SK-N-SH (cell line): ENCODE data around the gene PRR35. TPM values are rescaled to one million over a fixed set of nuclear protein-coding genes. Genes with fewer than 3 reads are reported as not detected.
A peak's percentile ranks its signal among the peaks of the same experiment; 100 is the strongest.

Source experiments
- CTCF ChIA-PET: fragments of 300-600, 350-600 bp; formaldehyde crosslinking; extraction: SDS; loops from one replicate; lab custom pipeline; 2021; lab: Yijun Ruan, JAX
- POLR2A ChIA-PET: fragments of 350-600 bp; sonication (Branson Sonifier 250); formaldehyde crosslinking; extraction: SDS; loops from one replicate; lab custom pipeline; 2020; ENCODE audit warnings: antibody characterized with exemption, inconsistent platforms; lab: Yijun Ruan, JAX
- DNase-seq: peaks from one replicate; pipeline ENCODE4 v3.0.0; 2012
- H2AFZ ChIP-seq: fragments of 200-600 bp; sonication (generic); 2 replicates; pipeline ENCODE4 v1.8.1; 2016; ENCODE audit warnings: antibody characterized with exemption, mild to moderate bottlenecking, low read depth
- H3F3A ChIP-seq: fragments of 200-600 bp; sonication (generic); replicated peaks from 2 replicates; pipeline ENCODE3; 2016; ENCODE audit warnings: antibody characterized with exemption, mild to moderate bottlenecking; ENCODE audit not compliant: insufficient read depth
- H3K27ac ChIP-seq, 2 experiments: fragments of 200-500 bp in 1 of 2; fragments of 200-600 bp in 1 of 2; sonication (Bioruptor generic) in 1 of 2; sonication (generic), shearing (Covaris generic) in 1 of 2; 2 replicates each; pipeline versions ENCODE4 v1.5.1 to v1.6.1; 2014 to 2016; ENCODE audit warnings: low read depth in 2 of 2, inconsistent platforms in 1 of 2, low read length in 1 of 2, mild to moderate bottlenecking in 1 of 2, mixed read lengths in 1 of 2
- H3K27me3 ChIP-seq: fragments of 200-600 bp; sonication (generic), shearing (Covaris generic); 2 replicates; pipeline ENCODE4 v1.6.1; 2016; ENCODE audit warnings: mixed run types; ENCODE audit not compliant: insufficient read depth
- H3K36me3 ChIP-seq, 2 experiments: fragments of 200-500 bp in 1 of 2; fragments of 200-600 bp in 1 of 2; sonication (Bioruptor generic) in 1 of 2; sonication (generic) in 1 of 2; replicated peaks in 1 of 2; 2 replicates each; pipeline versions ENCODE3 to v1.5.1; 2014 to 2016; ENCODE audit warnings: low read length in 1 of 2, mild to moderate bottlenecking in 1 of 2; ENCODE audit not compliant: insufficient read depth in 2 of 2, control insufficient read depth in 1 of 2
- H3K4me1 ChIP-seq, 2 experiments: fragments of 200-500 bp in 1 of 2; fragments of 200-600 bp in 1 of 2; sonication (Bioruptor generic) in 1 of 2; sonication (generic), shearing (Covaris generic) in 1 of 2; 2 replicates each; pipeline versions ENCODE4 v1.5.1 to v1.6.1; 2014 to 2016; ENCODE audit warnings: low read depth in 1 of 2, low read length in 1 of 2, mixed run types in 1 of 2; ENCODE audit not compliant: insufficient read depth in 2 of 2, control insufficient read depth in 1 of 2
- H3K4me2 ChIP-seq: fragments of 200-600 bp; sonication (generic), shearing (Covaris generic); 2 replicates; pipeline ENCODE4 v1.6.1; 2017; ENCODE audit warnings: mixed run types
- H3K4me3 ChIP-seq, 2 experiments: fragments of 200-500 bp in 1 of 2; fragments of 200-600 bp in 1 of 2; sonication (Bioruptor generic) in 1 of 2; sonication (generic), shearing (Covaris generic) in 1 of 2; 2 replicates each; pipeline versions ENCODE4 v1.5.1 to v1.8.1; 2014 to 2016; ENCODE audit warnings: low read depth in 2 of 2, inconsistent platforms in 1 of 2, low read length in 1 of 2, mild to moderate bottlenecking in 1 of 2, mixed read lengths in 1 of 2, moderate library complexity in 1 of 2
- H3K79me2 ChIP-seq: fragments of 200-600 bp; sonication (generic); 2 replicates; pipeline ENCODE4 v1.8.1; 2017; ENCODE audit warnings: mild to moderate bottlenecking; ENCODE audit not compliant: insufficient read depth
- H3K9ac ChIP-seq: fragments of 200-600 bp; sonication (generic); 2 replicates; pipeline ENCODE4 v1.6.1; 2017; ENCODE audit warnings: mixed run types
- H3K9me2 ChIP-seq: fragments of 200-600 bp; sonication (generic); 2 replicates; pipeline ENCODE4 v1.6.1; 2017; ENCODE audit warnings: mixed run types
- H3K9me3 ChIP-seq: fragments of 200-600 bp; sonication (generic); 2 replicates; pipeline ENCODE4 v1.6.1; 2017; ENCODE audit warnings: mixed run types, mild to moderate bottlenecking, moderate library complexity
- H4K20me1 ChIP-seq: fragments of 200-600 bp; sonication (generic); 2 replicates; pipeline ENCODE4 v1.6.1; 2017; ENCODE audit warnings: mild to moderate bottlenecking, mixed run types; ENCODE audit not compliant: insufficient read depth
- CHD2 ChIP-seq: fragments of 150-350 bp; IDR thresholded peaks from 2 replicates; pipeline ENCODE4 v1.6.1; 2018; ENCODE audit warnings: low read length; ENCODE audit not compliant: partially characterized antibody
- CTCF ChIP-seq: fragments of 200-600 bp; sonication (generic); IDR thresholded peaks from 2 replicates; pipeline ENCODE4 v1.6.1; 2017; ENCODE audit warnings: antibody characterized with exemption, mild to moderate bottlenecking, moderate library complexity
- ELF1 ChIP-seq: IDR thresholded peaks from 2 replicates; pipeline ENCODE4 v1.4.0; 2012
- EP300 ChIP-seq, 2 experiments: IDR thresholded peaks; 2 replicates each; pipeline versions ENCODE4 v1.4.0 to v1.6.1; 2012; ENCODE audit warnings: borderline replicate concordance in 1 of 2, low read depth in 1 of 2, low read length in 1 of 2
- FOSL2 ChIP-seq: IDR thresholded peaks from 2 replicates; pipeline ENCODE4 v1.4.0; 2012; ENCODE audit warnings: low read depth, mild to moderate bottlenecking, moderate library complexity, borderline replicate concordance
- FOXJ3 ChIP-seq: sonication (generic); formaldehyde crosslinking; IDR thresholded peaks from 2 replicates; pipeline ENCODE4 v1.5.1; 2020; ENCODE audit warnings: mild to moderate bottlenecking, missing genetic modification reagents
- FOXM1 ChIP-seq: IDR thresholded peaks from 2 replicates; pipeline ENCODE4 v1.4.0; 2012; ENCODE audit warnings: low read depth, mild to moderate bottlenecking
- GABPA ChIP-seq: IDR thresholded peaks from 2 replicates; pipeline ENCODE4 v1.4.0; 2012; ENCODE audit warnings: low read depth, mild to moderate bottlenecking
- GATA2 ChIP-seq: sonication (generic); formaldehyde crosslinking; IDR thresholded peaks from 2 replicates; pipeline ENCODE4 v1.5.0; 2020; ENCODE audit warnings: mild to moderate bottlenecking, missing genetic modification reagents
- JUND ChIP-seq: IDR thresholded peaks from 2 replicates; pipeline ENCODE4 v1.4.0; 2012
- MAX ChIP-seq: IDR thresholded peaks from 2 replicates; pipeline ENCODE4 v1.4.0; 2012; ENCODE audit warnings: low read depth
- MEF2A ChIP-seq: IDR thresholded peaks from 2 replicates; pipeline ENCODE4 v1.4.0; 2012; ENCODE audit warnings: low read depth, borderline replicate concordance
- NFIC ChIP-seq: IDR thresholded peaks from 2 replicates; pipeline ENCODE4 v1.4.0; 2012; ENCODE audit warnings: borderline replicate concordance
- NRF1 ChIP-seq: IDR thresholded peaks from 2 replicates; pipeline ENCODE4 v1.6.1; 2012; ENCODE audit warnings: low read depth, mild to moderate bottlenecking, low read length
- PBX3 ChIP-seq: IDR thresholded peaks from 2 replicates; pipeline ENCODE4; 2012
- POLR2AphosphoS5 ChIP-seq: IDR thresholded peaks from 2 replicates; pipeline ENCODE4 v1.6.1; 2012; ENCODE audit warnings: low read depth, low read length
- RAD21 ChIP-seq: IDR thresholded peaks from 2 replicates; pipeline ENCODE4 v1.6.1; 2012; ENCODE audit warnings: mild to moderate bottlenecking, low read length
- RCOR1 ChIP-seq: fragments of 150-350 bp; IDR thresholded peaks from 2 replicates; pipeline ENCODE4 v1.6.1; 2017; ENCODE audit warnings: antibody characterized with exemption, low read length
- RFX5 ChIP-seq: IDR thresholded peaks from 2 replicates; pipeline ENCODE4 v1.6.1; 2012; ENCODE audit warnings: mild to moderate bottlenecking, improper control_type of control experiment, low read length
- RXRA ChIP-seq: IDR thresholded peaks from 2 replicates; pipeline ENCODE4 v1.4.0; 2012; ENCODE audit warnings: low read depth, mild to moderate bottlenecking, borderline replicate concordance
- SMC3 ChIP-seq: IDR thresholded peaks from 2 replicates; pipeline ENCODE4 v1.6.1; 2012; ENCODE audit warnings: low read depth, low read length, improper control_type of control experiment
- TAF1 ChIP-seq: IDR thresholded peaks from 2 replicates; pipeline ENCODE4 v1.6.1; 2012; ENCODE audit warnings: low read depth, mild to moderate bottlenecking, low read length, moderate library complexity, borderline replicate concordance
- TCF12 ChIP-seq: IDR thresholded peaks from 2 replicates; pipeline ENCODE4 v1.4.0; 2012
- TEAD4 ChIP-seq: IDR thresholded peaks from 2 replicates; pipeline ENCODE4 v1.4.0; 2012; ENCODE audit warnings: mild to moderate bottlenecking, borderline replicate concordance; ENCODE audit not compliant: insufficient read depth
- USF1 ChIP-seq: IDR thresholded peaks from 2 replicates; pipeline ENCODE4 v1.4.0; 2012; ENCODE audit warnings: low read depth, borderline replicate concordance
- USF2 ChIP-seq: fragments of 150-350 bp; IDR thresholded peaks from 2 replicates; pipeline ENCODE4 v1.6.1; 2017; ENCODE audit warnings: antibody characterized with exemption, low read length, low read depth, borderline replicate concordance
- YY1 ChIP-seq: IDR thresholded peaks from 2 replicates; pipeline ENCODE4 v1.4.0; 2012; ENCODE audit warnings: low read depth, mild to moderate bottlenecking
- ZBTB33 ChIP-seq: IDR thresholded peaks from 2 replicates; pipeline ENCODE4 v1.4.0; 2012; ENCODE audit warnings: low read depth, borderline replicate concordance
- WGBS: methylation state at CpG from one replicate; pipeline ENCODE4 v1.1.6; 2017; ENCODE audit warnings: low lambda C conversion rate; 5-methylcytosine and 5-hydroxymethylcytosine counted together
- polyA plus RNA-seq, 3 experiments: library from polyadenylated mRNA; depleted of rRNA; stranded (reverse); fragments of >200 nt; gene quantifications; 2 replicates each; pipeline ENCODE4 v1.2.3, GENCODE V29; 2012

Gene PRR35
- polyA plus RNA-seq, 1 of the 3 experiments (the other 2 are of a cell fraction) = not detected

GRCh38 chr16:589658-590187, 29.5 kb downstream of the PRR35 start, which contains the start of gene RAB40C:
Gene RAB40C (plus strand): TSS chr16:590066. CDS start chr16:590292, 226 bp downstream.
- H3K36me3 ChIP-seq = peaks cover 0 to 3% of the 10 kb centered on the region in 2 experiments
- ChIA-PET CTCF (interaction anchor here (0.8 to 1.3 kb wide), 6 partner anchors 10 to 58 kb away, joined by 3 to 7 read pairs (median 3); no protein-coding TSS in a partner anchor), POLR2A (interaction anchor here (1.0 kb wide), 1 partner anchor 47 kb away, joined by 4 read pairs; the partner anchor contains the start of gene METTL26)
- peak; percentile 99 for DNase-seq
- peak within 1 kb of the TSS; percentile 78; the same call in 1 of the 2 replicates for H2AFZ ChIP-seq
- peaks cover 20% of the 10 kb centered on the region for H3F3A ChIP-seq
- H4K20me1 ChIP-seq = peaks cover 42% of the 10 kb centered on the region
- peaks cover 67% of the 10 kb centered on the region for H3K79me2 ChIP-seq
- no peaks in the 10 kb centered on the region for H3K9me2 ChIP-seq
- no peaks in the 10 kb centered on the region for H3K27me3 ChIP-seq
- peak within 1 kb of the TSS; percentile 89 to 90 for H3K4me3 ChIP-seq
- H3K9ac ChIP-seq = peak within 1 kb of the TSS; percentile 90
- H3K4me1 ChIP-seq = peaks cover 21 to 38% of the 10 kb centered on the region in 2 experiments; a peak in 2 of 4 replicates
- H3K27ac ChIP-seq = peak within 1 kb of the TSS; percentile 90 to 97
- WGBS = 2% methylated on average over 20 of the region's 67 CpGs
- no peaks in the 10 kb centered on the region for H3K9me3 ChIP-seq
- peak within 1 kb of the TSS; percentile 100 for H3K4me2 ChIP-seq
- no peak for TF ChIP-seq GATA2 (CRISPR knock-in tag)
- TF ChIP-seq CTCF = no peak
- TF ChIP-seq TCF12 = no peak
- TF ChIP-seq MAX = no peak; the same call in 1 of the 2 replicates
- TF ChIP-seq NFIC = no peak
- TF ChIP-seq CHD2 = peak; percentile 96
- no peak for TF ChIP-seq SMC3
- TF ChIP-seq TEAD4 = no peak
- no peak for TF ChIP-seq RAD21
- TF ChIP-seq FOSL2 = no peak
- TF ChIP-seq GABPA = no peak
- 0 out of 2 replicates have a peak, but pooled peaks have one; percentile 32 for TF ChIP-seq POLR2AphosphoS5
- peak; percentile 99; the same call in 1 of the 2 replicates for TF ChIP-seq PBX3
- TF ChIP-seq RXRA = no peak
- TF ChIP-seq FOXJ3 = no peak
- TF ChIP-seq YY1 = no peak
- TF ChIP-seq RCOR1 = no peak
- no peak for TF ChIP-seq JUND
- TF ChIP-seq EP300 (IDR thresholded peaks at IDR 0.05; ENCODE audit: borderline replicate concordance in 1 of 2, low read depth in 1 of 2, low read length in 1 of 2) = no peak
- TF ChIP-seq ZBTB33 = no peak
- no peak for TF ChIP-seq TAF1
- no peak for TF ChIP-seq FOXM1
- TF ChIP-seq NRF1 = no peak
- TF ChIP-seq MEF2A = no peak
- no peak for TF ChIP-seq ELF1
- no peak for TF ChIP-seq USF1
- TF ChIP-seq RFX5 = no peak; the same call in 1 of the 2 replicates
- no peak for TF ChIP-seq USF2
